ENCODE measurements around the gene ACVR1. TPM values are rescaled to one million over a fixed set of nuclear protein-coding genes. Genes with fewer than 3 reads are reported as not detected.

ACVR1 gene
- total and polyA plus RNA-seq, 9 of the 15 experiments (the other 6 are each of a cell fraction or from before 2014, with no cell fraction given), result 3.8 to 14.3 (median 6.9) TPM

DNA sequence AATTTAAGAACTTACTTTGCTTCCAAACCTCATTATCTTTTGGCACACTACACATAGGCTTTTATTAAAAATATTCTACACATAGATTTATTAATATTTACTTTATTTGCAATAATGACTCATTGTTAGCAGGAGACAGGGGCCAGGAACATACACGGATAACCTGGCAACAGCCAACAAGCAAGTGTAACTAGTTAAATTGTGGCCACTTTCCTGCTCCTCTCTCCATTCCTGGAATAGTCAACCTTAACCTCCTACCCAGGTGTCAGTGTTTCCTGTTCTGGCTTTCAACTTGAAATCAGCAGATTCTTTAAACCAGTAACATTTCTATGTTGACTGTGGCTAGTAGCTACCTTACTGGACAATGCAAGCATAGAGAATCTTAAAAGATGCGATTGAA, 26.5 kb downstream of the ACVR1 start (continued):
- TF ChIP-seq JUND (IDR thresholded peaks at IDR 0.05; ENCODE audit: borderline replicate concordance, low read depth, low read length) (no peak), JUND (tag; IDR thresholded peaks at IDR 0.05; ENCODE audit: borderline replicate concordance, low read depth, low read length) (no peak), ZNF77 (CRISPR knock-in tag; IDR thresholded peaks at IDR 0.05) (no peak)
- TF ChIP-seq, protein P1, sequence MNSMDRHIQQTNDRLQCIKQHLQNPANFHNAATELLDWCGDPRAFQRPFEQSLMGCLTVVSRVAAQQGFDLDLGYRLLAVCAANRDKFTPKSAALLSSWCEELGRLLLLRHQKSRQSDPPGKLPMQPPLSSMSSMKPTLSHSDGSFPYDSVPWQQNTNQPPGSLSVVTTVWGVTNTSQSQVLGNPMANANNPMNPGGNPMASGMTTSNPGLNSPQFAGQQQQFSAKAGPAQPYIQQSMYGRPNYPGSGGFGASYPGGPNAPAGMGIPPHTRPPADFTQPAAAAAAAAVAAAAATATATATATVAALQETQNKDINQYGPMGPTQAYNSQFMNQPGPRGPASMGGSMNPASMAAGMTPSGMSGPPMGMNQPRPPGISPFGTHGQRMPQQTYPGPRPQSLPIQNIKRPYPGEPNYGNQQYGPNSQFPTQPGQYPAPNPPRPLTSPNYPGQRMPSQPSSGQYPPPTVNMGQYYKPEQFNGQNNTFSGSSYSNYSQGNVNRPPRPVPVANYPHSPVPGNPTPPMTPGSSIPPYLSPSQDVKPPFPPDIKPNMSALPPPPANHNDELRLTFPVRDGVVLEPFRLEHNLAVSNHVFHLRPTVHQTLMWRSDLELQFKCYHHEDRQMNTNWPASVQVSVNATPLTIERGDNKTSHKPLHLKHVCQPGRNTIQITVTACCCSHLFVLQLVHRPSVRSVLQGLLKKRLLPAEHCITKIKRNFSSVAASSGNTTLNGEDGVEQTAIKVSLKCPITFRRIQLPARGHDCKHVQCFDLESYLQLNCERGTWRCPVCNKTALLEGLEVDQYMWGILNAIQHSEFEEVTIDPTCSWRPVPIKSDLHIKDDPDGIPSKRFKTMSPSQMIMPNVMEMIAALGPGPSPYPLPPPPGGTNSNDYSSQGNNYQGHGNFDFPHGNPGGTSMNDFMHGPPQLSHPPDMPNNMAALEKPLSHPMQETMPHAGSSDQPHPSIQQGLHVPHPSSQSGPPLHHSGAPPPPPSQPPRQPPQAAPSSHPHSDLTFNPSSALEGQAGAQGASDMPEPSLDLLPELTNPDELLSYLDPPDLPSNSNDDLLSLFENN (IDR thresholded peaks at IDR 0.05; ENCODE audit: low read depth in 2 of 2, low read length in 2 of 2), result no peak

DNA sequence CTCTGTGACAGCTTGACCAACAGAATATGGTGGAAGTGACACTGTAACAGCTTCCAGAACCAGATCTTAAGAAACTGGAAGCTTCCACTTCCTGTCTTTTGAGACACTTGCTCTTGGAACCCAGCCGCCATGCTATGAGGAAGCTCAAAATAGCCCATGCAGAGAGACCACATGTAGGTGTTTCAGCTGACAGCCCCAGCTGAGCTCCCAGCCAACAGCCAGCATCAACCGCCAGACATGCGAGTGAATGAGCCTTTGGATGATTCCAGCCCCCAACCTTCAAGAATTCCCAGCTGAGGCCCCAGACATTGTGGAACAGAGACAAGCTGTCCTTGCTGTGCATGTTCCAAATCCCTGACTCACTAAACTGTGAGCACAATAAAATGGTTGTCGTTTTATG, 27.9 kb downstream of the ACVR1 start:
- CTCF ChIA-PET (ENCODE audit: low intra/inter-chr PET ratio), result no interaction called here
- H4K20me1 ChIP-seq (replicated peaks; ENCODE audit: control insufficient read depth, insufficient read depth, low read length), result no peaks in the 10 kb centered on the region
- in situ Hi-C loops (cut with MboI), result no loop called here
- no peak for TF ChIP-seq GATAD2B (IDR thresholded peaks at IDR 0.05; ENCODE audit: borderline replicate concordance)
- no peak for TF ChIP-seq BRD9 (IDR thresholded peaks at IDR 0.05; ENCODE audit: low read depth, partially characterized antibody)
- TF ChIP-seq MCM5 (IDR thresholded peaks at IDR 0.05; ENCODE audit: low read depth), result no peak
- no peak for TF ChIP-seq NFIC (IDR thresholded peaks at IDR 0.05)
- TF ChIP-seq HNRNPH1 (optimal IDR thresholded peaks at IDR 0.05; ENCODE audit: low read depth, low read length), result no peak
- TF ChIP-seq, protein P2, sequence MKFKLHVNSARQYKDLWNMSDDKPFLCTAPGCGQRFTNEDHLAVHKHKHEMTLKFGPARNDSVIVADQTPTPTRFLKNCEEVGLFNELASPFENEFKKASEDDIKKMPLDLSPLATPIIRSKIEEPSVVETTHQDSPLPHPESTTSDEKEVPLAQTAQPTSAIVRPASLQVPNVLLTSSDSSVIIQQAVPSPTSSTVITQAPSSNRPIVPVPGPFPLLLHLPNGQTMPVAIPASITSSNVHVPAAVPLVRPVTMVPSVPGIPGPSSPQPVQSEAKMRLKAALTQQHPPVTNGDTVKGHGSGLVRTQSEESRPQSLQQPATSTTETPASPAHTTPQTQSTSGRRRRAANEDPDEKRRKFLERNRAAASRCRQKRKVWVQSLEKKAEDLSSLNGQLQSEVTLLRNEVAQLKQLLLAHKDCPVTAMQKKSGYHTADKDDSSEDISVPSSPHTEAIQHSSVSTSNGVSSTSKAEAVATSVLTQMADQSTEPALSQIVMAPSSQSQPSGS (CRISPR knock-in tag; IDR thresholded peaks at IDR 0.05), result no peak
- TF ChIP-seq TAF9B (IDR thresholded peaks at IDR 0.05; ENCODE audit: partially characterized antibody), result no peak
- TF ChIP-seq ZFP1 (CRISPR knock-in tag; IDR thresholded peaks at IDR 0.05), result no peak
- TF ChIP-seq ZNF24 (IDR thresholded peaks at IDR 0.05), result no peak
- TF ChIP-seq, protein P3, sequence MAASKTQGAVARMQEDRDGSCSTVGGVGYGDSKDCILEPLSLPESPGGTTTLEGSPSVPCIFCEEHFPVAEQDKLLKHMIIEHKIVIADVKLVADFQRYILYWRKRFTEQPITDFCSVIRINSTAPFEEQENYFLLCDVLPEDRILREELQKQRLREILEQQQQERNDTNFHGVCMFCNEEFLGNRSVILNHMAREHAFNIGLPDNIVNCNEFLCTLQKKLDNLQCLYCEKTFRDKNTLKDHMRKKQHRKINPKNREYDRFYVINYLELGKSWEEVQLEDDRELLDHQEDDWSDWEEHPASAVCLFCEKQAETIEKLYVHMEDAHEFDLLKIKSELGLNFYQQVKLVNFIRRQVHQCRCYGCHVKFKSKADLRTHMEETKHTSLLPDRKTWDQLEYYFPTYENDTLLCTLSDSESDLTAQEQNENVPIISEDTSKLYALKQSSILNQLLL (CRISPR knock-in tag; IDR thresholded peaks at IDR 0.05; ENCODE audit: borderline replicate concordance), result no peak
- TF ChIP-seq MED1 (CRISPR knock-in tag; IDR thresholded peaks at IDR 0.05; ENCODE audit: borderline replicate concordance), result no peak

More for the DNA sequence above, 27.9 kb downstream of the ACVR1 start:
- H3K79me2 ChIP-seq (ENCODE audit: control insufficient read depth, insufficient read depth, low read length), result no peaks in the 10 kb centered on the region
- H3K9me1 ChIP-seq (ENCODE audit: control insufficient read depth, insufficient read depth, low read length), result no peaks in the 10 kb centered on the region
- 83% methylated on average over 4 of the region's 4 CpGs for WGBS (ENCODE audit: insufficient coverage, low coverage, missing lambda C conversion rate)
- no peaks in the 10 kb centered on the region for H3K36me3 ChIP-seq (ENCODE audit: control insufficient read depth, insufficient read depth, low read length)
- H3K9ac ChIP-seq (ENCODE audit: insufficient read depth in 1 of 2, low read depth in 2 of 2, low read length in 2 of 2), result no peak overlapping the region
- H3K27me3 ChIP-seq (ENCODE audit: control insufficient read depth in 2 of 2, insufficient read depth in 2 of 2, low read length in 2 of 2), result no peaks in the 10 kb centered on the region
- no peak overlapping the region for H3K4me2 ChIP-seq (ENCODE audit: insufficient read depth, low read length)
- no peak overlapping the region for H3K4me3 ChIP-seq
- no peak for ATAC-seq
- intact Hi-C loops (cut with micrococcal nuclease), result no loop called here
- POLR2A ChIA-PET, result interaction anchor here (0.7 to 1.9 kb wide), 4 partner anchors 9 to 21 kb away, joined by 4 to 15 read pairs (median 5); no protein-coding TSS in a partner anchor
- no peak overlapping the region for H3K27ac ChIP-seq (ENCODE audit: extremely low read depth, low read depth, low read length)
- DNase-seq (ENCODE audit: extremely low read depth in 1 of 4, low spot score in 3 of 4), result no peak
- no peak for FAIRE-seq
- H3K9me3 ChIP-seq (replicated peaks; ENCODE audit: control insufficient read depth, insufficient read depth, low read depth, low read length), result no peaks in the 10 kb centered on the region
- peaks cover 0 to 3% of the 10 kb centered on the region in 2 experiments; a peak in 2 of 5 replicates for H3K4me1 ChIP-seq (replicated peaks in 1 of 2; ENCODE audit: control insufficient read depth in 2 of 2, insufficient read depth in 2 of 2, low read length in 2 of 2)
- no TSS peak for BruUV-seq (replicated peaks)
- H2AFZ ChIP-seq (ENCODE audit: low read depth, low read length), result no peak overlapping the region

All from K562 (cell line).